Activated CD8-positive, alpha-beta memory T cell treated with anti-CD3 and anti-CD28 coated beads for 4 hours (primary cell): ENCODE data around the gene WDR73.
"Not testable (repeated sequence)": the region's sequence is repeated elsewhere in the genome, so short reads cannot be mapped to it uniquely, and the experiment has no call there.

ENCODE experiments used
- DNase-seq, 2 donors: peaks; one replicate each; pipeline ENCODE4 v3.0.0-alpha.2; 2020; ENCODE audit warnings: low read depth in 2 of 2

The WDR73 gene

DNA sequence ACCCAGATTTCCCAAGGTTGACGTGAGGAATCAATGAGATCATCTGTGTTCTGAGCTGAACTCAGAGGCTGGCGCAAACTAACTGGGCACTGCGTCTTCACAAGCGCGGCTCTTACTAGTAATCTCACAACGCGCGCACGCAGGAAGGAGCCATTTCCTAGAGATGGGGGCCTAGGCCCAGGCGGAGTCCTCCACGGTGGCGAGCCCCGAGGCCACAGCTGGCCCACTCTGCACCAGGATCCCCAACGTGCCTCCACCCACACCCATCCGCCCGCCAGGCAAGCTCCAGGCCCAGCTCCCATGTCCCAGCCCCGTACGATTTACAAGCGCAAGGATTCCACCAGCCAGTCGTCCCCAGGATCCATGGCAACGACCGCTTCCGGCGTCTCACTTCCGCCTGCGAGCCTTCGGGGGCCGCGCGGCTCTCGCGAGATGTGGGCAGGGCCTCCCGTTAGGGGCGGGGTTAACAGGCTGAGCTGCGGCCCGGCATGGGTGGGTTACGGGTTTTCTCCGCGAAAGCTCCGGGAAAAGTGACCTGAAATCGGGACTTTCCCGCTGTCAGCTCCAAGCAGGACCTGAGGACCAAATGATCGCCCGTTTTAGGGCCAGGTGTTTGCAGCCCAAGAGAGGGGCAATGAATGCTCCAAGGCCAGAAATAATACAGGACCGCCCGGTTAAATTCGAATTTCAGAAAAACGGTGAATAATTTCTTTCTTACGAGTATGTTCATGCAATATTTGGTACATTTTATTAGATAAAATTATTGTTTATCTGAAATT lies at the start of gene WDR73:
Gene WDR73 (minus strand): TSS at position 374 of the 779 bp plus-strand sequence. CDS start 9 bp downstream, at position 365.
- peak; percentile 95 to 96 for DNase-seq

DNA sequence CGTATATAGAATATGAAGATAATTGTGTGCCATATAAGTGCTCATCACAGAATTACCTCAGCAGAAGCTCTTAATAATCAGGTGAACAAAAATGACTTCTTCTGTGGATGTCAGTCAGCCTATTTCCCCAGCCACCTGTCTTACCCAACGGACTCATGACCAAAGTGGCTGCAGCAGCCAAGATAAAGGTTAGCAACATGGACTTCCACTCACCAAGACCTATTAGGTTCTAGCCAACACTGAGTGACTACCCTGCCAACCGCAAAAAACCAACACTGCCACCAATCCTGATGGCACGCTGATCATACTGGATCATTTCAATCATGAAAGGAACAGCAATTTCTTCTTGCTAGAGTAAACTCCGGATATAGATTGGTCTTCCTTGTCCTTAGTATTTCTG lies 49.7 kb upstream of the WDR73 start:
- no peak for DNase-seq

DNA sequence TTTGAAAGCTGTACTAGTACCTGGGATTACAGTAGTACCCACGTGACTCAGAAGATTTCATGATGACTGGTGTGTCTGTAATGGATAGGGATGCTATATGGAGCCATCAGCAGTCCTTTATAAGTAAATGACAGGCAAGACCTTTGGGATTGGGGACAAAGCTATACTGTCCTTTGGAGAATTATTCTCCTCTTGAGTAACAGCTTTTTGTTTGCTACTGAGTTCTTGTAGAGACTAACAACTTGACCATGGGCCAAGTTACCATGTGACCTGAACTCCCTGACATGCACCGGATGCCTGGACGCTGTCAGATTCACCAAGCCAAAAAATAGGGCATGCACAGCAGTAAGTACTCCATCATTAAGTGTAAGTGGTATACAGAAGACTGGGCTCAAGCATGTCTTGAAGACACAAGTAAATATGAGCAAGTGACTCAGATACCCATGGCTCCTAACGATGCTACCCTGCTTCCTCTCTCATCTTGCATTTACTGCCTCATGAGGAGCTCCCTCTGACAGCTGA lies 48.9 kb upstream of the WDR73 start:
- no peak for DNase-seq

DNA sequence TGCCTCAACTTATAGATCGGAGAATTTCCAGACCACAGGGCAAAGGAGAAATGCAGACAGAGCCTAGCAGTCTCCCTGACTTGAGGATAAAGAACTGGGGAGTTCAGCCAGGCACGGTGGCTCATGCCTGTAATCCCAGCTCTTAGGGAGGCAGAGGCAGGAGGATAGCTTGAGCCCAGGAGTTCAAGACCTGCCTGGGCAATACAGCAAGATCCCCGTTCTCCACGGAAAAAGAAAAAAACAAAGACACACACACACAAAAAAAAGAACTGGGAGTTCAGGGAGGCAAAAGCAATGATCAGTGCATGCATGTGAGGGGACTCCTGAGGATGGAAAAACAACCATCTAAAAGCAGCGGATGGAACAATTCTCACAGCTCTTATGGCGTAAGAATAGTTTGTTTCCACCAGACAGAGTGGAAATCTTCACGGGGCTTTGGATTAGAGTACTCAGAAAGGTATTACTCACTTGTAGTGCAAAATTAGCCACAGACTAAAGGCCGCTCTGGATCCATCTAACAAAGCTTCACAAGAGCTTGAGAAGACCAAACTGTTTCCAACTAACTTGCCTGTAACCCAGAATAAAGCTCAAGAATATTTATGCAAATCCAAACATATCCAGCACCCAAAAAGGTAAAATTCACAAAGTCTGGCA lies 45.6 kb upstream of the WDR73 start:
- no peak for DNase-seq

DNA sequence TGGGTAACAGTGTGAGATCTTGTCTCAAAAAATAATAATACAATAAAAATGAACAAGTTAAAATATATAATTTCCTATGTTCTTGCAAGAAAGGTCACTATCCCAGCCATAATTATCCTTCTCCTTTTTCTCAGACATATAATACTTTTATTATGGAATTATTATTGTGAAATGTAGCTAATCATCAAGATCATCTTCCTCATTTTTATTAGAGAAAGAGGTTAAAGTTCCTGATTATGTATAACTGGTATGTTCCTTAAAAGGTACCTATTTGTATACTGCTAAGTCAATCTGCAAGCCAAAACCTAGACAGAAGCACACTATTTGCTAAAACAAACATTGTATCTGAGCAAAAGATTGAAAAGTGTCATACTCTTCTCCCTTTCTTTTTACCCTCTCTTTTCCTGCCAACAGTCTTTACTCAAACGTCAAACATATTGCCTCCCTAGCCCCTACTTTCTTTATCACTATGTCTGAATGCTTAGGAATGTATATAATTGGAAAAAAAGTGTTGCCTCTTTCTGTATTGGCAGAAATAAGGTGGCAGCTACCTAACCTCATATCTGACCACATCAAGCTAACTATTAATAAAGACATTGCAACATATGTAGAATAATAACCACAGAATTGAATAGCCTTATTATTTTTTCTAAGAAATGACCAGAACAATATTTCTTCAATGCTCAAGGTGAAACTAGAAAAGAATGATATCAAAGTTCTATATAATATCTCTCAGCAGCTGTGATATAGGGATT lies 43.3 kb upstream of the WDR73 start:
- DNase-seq, result no peak

DNA sequence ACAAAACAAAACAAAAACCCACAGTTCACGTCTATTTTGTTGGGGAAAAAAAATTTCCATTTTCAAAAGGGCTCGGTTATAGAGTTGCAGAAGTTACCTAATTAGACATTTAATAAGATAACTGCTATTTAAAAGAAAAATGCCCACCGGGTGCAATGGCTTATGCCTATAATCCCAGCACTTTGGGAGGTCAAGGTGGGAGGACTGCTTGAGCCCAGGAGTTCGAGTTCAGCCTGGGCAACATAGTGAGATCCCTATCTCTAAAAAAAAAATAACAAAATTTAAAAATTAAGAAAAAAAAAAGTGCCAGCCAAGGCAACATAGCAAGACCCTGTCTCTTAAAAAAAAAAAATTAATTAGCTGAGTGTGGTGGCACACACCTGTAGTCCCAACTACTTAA lies 42.7 kb upstream of the WDR73 start:
- DNase-seq, result no peak

DNA sequence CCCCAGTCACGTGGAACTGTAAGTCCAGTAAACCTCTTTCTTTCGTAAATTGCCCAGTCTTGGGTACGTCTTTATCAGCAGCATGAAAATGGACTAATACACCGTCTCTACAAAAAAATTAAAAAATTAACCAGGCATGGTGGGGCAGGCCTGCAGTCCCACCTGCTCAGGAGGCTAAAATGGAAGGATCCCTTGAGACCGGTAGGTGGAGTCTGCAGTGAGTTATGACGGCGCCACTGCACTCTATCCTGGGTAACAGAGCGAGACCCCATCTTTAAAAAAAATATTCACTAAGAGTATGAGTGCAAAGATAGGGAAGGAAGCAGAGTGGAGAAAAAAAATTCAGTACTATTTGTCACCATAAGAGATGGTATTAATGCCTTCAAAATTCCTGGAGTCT lies 36.3 kb upstream of the WDR73 start:
- no peak for DNase-seq

DNA sequence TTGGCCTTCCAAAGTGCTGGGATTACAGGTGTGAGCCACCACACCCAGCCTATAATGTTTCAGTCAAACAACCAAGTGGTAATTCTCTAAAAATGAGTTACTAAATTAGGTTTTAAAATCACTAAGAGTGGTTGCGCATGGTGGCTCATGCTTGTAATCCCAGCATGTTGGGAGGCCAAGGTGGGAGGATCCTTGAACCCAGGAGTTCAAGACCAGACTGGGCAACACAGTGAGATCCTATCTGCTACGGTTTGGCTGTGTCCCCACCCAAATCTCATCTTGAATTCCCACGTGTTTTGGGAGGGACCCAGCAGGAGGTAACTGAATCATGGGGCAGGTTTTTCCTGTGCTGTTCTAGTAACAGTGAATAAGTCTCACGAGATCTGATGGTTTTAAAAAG lies 35.8 kb upstream of the WDR73 start:
- no peak for DNase-seq

DNA sequence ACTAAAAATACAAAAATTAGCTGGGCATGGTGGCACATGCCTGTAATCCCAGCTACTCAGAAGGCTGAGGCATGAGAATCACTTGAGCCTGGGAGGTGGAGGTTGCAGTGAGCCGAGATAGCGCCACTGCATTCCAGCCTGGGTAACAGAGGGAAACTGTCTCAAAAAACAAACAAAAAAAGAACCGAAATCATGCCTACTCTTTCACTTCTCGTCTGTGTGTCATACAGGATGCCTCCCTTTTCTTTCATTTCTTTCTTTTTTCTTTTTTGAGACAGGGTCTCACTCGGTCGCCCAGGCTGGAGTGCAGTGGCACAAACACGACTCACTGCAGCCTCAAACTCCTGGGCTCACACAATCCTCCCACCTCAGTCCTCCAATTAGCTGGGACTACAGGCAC lies 32.4 kb upstream of the WDR73 start:
- not testable (repeated sequence) for DNase-seq

DNA sequence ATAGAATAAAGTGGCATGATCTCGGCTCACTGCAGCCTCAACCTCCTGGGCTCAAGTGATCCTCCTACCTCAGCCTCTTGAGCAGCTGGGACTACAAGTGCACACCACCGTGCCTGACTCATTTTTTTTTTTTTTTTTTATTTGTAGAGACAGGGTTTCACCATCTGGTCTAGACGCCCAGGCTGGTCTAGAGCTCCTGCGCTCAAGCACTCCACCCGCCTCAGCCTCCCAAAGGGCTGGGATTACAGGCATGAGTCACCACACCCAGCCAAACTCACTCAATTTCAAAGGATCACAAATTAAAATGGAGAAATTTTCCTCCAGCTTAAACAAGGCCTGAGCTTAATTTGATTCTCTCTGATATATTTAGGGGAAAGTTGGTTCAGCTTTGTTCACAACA lies 31.2 kb upstream of the WDR73 start:
- DNase-seq, result no peak

DNA sequence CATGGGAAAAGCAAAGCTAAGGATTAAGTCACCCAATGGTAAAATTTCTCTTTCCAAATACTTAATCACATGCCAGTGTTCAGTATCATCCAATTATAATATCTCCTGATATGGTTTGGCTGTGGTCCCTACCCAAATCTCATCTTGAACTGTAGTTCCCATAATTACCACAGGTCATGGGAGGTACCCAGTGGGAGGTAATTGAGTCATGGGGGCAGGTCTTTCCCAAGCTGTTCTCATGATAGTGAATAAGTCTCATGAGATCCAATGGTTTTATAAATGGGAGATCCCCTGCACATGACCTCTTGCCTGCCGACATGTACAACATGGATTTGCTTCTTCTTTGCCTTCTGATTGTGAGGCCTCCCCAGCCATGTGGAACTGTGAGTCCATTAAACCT lies 30.0 kb upstream of the WDR73 start:
- DNase-seq, result no peak

DNA sequence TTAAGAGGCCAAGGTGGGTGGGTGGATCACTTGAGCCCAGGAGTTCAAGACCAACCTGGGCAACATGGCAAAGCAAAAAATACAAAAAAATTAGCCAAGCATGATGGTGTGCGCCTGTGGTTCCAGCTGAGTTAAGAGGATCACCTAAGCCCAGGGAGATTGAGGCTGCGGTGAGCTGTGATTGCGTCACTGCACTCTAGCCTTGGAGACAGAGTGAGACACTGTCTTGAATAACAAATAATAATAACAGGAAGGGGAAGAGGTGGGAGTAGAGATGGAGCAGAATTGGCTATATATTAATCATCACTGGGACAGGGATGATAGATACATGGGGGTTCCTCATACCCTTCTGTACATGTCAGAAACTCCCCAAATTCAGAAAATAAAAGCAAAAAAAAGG lies 27.7 kb upstream of the WDR73 start:
- no peak for DNase-seq

DNA sequence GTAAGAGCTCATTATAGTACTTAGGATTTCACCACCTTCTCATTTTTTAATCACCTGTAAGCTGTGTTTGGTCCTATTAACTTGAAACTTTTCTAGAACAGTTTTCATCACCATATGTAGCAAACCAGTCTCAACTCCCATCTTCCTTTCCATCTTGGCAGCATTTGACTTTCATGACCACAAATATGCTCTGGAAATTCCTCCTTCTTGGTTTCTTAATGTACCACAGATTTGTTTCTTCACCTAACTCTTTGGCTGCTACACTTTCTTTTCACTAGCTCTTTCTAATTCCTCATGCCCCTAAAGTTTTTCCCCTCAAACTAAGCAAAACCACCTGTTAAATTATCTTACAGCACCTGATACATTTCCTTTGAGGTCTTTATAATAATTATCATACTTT lies 17.1 kb upstream of the WDR73 start:
- DNase-seq, result no peak

DNA sequence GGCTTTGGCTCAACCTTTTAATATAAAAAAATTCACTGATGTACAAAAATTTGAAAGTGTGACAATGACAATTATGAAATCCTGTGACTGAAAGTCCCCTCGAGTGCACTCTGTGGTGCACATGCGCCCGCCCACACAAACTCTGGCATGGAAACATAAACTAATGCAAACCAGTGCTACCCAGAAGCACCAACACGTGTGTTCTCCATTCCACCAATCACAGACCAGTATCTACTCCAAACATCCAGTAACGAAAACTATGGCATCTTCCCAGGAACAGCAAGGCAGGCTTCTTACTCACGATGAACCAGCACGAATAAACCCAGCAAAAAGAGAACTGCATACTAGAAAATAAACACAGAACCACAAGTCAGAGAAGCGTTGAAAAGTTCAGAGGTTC lies 15.6 kb upstream of the WDR73 start:
- DNase-seq, result no peak

DNA sequence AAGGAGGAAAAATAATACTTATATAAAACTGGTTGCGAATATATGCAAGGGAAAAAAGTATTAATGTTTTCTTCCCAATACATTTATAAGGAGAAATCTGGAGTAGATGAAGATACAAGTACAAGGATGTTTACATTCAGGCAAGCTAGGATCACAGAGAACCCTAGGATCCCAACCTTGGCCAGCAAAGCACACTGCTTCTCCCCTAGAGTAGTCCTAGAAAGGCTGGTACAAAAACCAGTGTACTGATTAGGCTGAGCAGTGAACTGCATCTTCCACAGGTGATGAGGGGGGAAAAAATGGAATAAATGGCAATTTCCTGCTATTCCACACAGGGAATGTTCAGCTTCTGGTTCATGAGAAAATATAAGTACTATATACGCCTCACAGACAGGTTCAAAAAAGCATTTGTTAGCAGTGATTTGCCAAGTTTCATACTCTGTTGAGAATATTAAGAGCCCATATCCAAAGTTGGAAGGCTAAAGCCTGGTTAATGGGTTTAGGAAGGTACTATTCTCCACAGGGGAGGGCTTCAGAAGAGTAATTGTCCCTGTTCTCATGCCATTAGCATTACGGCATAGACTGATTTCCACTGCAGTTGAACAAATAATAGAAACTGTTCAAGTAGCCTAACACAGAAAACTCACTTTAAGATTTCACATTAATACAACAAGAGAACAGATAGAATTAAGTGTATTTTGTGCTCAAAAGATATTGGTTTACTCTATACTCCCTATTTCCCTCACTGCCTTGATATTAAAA lies 14.3 kb upstream of the WDR73 start:
- no peak for DNase-seq

DNA sequence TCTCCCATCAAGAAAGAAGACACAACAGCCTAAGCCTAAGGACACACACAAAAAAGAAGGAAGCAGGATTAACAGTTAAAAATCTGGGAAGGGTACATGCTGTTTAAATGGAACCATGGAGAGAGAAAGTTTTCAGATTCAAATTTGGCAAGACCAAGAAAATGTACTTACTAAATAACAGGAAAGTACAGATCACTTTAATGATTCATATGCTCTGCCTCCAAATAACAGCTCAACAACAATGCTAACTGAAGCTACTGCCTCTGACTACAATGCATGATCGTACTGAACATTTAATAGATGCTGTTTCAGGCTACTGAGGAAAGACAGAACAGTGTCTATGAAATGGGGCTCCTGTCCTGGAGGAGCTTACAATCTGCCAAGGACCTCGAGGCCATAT lies 12.3 kb upstream of the WDR73 start:
- DNase-seq, result no peak

DNA sequence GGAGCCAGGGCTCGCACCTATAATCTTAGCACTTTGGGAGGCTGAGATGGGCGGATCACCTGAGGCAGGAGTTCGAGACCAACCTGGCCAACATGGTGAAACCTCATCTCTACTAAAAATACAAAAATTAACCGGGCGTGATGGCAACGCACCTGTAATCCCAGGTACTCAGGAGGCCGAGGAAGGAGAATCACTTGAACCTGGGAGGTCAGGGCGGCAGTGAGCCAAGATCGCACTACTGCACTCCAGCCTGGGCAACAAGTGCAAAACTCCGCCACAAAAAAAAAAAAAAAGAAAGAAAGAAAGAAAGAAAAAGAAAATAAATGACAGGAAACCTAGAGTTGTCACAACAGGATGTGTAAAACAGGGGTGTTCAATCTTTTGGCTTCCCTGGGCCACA lies 6.9 kb upstream of the WDR73 start:
- DNase-seq, result no peak

DNA sequence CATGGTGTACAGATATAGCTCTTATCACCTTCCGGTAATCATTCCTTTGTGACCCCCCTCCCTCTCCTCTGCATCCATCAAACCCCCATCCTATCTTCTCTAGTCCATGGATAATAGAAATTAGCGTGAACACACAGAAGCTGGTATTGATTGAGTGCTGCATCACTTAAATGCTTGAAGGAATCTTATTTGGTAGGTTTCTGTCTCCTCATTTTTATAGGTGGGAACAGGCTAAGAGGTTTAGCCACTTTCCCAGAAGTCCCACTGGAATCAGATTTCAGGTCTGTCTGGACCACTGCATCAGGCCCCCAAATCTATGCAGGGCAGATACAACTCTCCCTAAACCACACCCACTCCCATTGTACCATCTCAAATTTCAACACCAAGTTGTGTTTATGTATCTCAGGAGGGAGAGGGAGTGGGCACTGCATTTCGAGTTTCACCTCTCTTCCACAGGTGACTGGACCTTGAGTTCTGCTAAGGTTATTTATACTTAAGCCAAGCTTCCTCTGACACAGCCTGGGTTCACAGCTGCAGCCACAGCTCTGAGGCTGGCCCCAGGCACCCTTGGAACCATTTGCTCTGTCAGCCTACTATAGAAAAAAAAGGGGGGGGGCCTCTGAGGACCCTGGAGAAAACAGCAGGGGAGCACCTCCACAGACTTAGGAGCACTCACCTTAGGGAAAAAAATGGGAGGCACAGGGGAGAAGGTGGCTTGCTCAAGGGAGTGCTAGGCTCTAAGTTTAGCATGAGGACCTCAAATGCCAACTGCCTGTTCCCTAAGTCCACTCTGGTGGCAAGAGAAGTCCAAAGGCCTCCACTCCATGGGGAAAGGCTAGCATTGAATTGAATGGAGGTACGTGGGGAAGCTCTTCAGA lies 6.1 kb upstream of the WDR73 start:
- no peak for DNase-seq

DNA sequence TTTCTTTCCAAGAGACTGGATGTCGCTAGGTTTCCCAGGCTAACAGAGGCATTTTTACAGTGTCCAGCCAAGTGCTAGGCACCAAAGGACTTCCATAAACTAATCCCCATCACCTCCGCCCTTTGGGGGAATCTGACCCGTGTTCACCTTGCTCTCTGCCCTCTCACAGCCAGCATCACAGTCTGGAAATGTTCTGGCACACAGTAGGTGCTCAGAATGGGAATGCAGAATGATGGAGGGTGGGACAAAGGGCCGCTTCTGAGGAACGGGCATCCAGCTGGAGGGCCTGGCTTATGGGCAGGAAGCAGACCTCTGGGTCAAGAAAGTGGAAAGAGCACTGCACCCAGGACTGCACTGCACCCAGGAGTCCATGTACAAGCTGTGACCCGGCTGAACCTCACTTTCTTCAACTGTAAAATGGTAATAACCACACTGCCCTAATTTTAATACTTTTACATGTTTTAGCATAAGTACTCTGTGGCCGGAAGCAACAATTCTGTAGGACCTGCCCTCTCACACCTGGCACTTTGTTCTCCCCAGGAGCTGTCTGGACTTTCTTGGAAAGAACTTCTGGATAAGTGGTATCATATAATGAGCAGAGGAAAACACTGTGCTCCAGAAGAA lies 4.8 kb upstream of the WDR73 start:
- DNase-seq, result no peak

DNA sequence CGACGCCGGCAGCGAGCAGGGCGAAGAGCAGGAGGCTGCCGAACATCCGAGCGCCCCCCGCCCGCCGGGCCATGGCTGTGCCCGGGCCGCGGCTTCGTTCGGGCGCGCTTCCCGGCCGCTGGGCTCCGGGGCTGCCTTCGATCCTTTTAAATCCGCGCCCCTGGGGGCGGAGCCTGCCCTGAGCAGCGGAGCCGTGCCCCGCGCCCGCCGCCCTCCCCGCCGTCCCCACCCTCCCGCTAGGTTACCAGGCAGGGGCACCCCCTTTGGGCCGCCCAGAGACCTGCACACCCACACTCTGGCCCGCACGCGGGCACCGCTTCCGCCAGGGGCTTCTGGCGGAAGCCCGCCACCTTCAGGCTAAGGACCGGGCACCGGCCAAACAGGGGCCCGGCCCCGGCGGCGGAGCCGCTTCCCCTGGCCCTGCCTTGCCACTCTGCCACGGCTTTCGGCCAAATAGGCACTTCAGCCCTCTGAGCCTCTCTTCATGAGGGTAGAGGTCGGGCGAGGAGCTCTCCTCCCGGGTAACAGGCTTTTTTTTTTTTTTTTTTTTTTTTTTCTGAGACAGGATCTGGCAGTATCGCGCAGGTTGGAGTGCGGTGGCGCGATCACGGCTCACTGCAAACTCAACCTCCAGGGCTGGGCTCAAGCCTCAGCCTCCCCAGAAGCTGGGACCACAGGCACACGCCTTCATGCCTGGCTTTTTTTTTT lies 4.2 kb upstream of the WDR73 start, which contains the start of gene NMB:
Gene NMB (minus strand): TSS at position 120 of the 708 bp plus-strand sequence. CDS start 47 bp downstream, at position 73.
- peak; percentile 68 to 70 for DNase-seq
